H7 (cell line): ENCODE data around the gene GPHN. TPM values are rescaled to one million over a fixed set of nuclear protein-coding genes. Genes with fewer than 3 reads are reported as not detected.

Experiments used
- DNase-seq: peaks from one replicate; pipeline ENCODE4 v3.0.0; 2012
- H3K27me3 ChIP-seq: 2 replicates; pipeline ENCODE4 v1.6.0; 2011; ENCODE audit warnings: mild to moderate bottlenecking, low read length; ENCODE audit not compliant: control insufficient read depth, insufficient read depth
- H3K36me3 ChIP-seq: replicated peaks from 2 replicates; pipeline ENCODE4 v1.5.1; 2011; ENCODE audit warnings: low read length; ENCODE audit not compliant: control insufficient read depth, insufficient read depth
- H3K4me3 ChIP-seq: 2 replicates; pipeline ENCODE4 v1.5.1; 2011; ENCODE audit warnings: low read depth, mild to moderate bottlenecking, control low read depth, low read length, moderate library complexity; ENCODE audit not compliant: insufficient read depth
- total RNA-seq: library from RNA; depleted of rRNA; stranded (reverse); fragments of >200 nt; shearing (Covaris generic); gene quantifications from 2 replicates; pipeline ENCODE4 v1.2.3, GENCODE V29; 2014

Gene GPHN
- total RNA-seq, 1 experiment from 2014 or later = 14.2 TPM

DNA sequence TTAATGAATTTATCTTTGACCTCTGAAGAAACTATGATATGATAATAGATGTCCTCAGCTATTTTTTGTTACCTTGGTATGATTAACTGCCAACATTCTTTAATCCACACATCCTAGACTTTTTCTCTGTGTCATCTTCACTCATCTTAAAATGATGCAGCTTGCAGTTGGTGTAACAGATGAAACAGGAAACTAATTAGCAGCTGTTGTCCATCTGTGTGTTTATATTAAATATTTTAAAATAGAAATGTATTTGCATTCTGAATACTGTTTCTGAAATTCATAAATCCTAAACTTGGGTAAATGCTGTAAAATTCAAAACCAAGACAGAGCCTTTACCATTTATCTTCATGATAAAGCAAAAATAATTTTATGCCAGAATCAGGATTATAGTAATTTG, 625.2 kb downstream of the GPHN start:
- DNase-seq = no peak
- no peak overlapping the region for H3K4me3 ChIP-seq
- no peaks in the 10 kb centered on the region for H3K27me3 ChIP-seq
- H3K36me3 ChIP-seq = no peaks in the 10 kb centered on the region

DNA sequence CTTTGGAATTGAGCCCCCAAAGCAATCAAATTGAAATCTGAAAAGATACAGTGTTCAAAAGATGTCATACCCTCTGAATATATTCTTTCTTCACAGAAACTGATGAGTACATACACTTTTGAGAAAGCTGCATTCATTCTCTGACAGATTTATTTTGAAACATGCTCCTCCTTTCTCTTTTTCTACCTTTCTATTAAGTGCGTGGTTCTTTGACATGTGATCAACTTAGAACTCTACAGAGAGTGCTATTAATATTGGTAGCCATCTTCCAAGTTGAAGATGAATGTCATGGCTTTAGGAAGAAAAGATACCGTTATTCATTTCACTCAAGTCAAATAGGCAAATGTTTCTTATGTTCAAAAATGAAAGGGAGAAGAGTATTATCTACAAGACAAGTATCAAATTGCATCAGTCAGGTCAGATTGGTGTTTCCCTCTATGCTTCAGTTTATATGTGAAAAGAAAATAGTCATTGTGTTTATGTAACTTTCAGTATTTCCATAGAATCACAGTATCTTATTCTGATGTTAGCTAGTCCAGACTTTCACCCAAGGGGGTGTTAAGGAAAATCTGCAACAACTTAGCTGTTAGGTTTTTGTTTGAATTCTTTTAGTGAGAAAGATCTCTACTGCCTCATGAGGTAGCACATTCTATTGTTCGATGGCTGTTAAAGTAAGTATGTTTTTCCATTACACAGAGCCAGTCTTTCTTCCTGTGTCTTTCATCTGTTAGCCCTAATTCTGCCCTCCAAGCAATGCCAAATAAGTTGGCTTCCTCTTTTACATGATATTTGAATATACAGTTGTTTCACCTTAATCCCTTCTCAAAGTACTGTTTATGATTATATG, 625.9 kb downstream of the GPHN start:
- H3K27me3 ChIP-seq = no peaks in the 10 kb centered on the region
- no peak for DNase-seq
- H3K4me3 ChIP-seq = no peak overlapping the region
- H3K36me3 ChIP-seq = no peaks in the 10 kb centered on the region

DNA sequence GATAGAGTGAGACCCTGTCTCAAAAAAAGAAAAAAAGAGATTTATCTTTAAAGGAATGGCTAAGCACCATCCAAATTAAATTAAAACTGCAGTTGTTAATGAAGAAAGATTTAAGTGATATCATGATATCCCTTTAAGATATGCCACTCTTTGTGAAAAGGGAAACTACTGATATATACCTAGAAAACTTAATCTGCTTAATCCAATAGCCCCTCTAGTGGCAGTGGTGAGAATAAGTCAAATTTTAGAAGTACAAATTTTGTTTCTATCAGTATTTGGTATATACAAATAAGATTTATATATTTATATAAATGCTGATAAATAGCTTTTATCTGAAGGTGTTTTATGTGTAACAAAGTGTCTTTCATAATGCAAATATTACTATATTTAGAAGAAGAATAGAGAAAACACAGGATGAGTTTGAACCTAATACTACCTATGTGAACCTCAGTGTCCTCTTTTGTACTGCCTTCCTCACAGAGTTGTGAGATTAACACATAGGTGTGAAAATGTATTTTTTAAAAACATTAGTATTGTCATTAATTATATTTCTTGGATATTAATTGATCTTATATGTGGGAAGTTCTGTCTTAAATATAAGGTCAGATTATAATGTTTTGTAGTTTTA, 629.9 kb downstream of the GPHN start:
- H3K27me3 ChIP-seq = no peaks in the 10 kb centered on the region
- no peak overlapping the region for H3K4me3 ChIP-seq
- DNase-seq = no peak
- H3K36me3 ChIP-seq = no peaks in the 10 kb centered on the region

DNA sequence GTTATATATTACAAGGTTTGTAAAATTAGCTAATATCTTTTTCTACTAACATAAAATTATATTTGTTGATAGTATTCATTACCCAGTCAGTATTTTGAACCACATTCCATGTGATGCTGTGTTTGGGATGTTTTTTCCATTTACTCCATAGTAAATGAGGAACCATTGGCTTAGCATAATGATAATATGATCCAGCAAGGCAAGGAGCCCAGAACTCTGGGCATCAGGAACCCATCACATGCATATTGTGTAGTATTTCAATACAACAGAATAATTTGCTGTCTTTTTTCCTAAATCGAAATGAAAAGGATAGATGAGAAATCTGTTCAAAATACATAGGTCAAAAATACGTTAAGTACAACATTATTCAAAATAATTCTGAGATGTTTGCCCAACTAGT, 632.6 kb downstream of the GPHN start:
- Histone ChIP-seq H3K4me3 (no peak overlapping the region), H3K27me3 (no peaks in the 10 kb centered on the region), H3K36me3 (no peaks in the 10 kb centered on the region)
- DNase-seq = no peak

DNA sequence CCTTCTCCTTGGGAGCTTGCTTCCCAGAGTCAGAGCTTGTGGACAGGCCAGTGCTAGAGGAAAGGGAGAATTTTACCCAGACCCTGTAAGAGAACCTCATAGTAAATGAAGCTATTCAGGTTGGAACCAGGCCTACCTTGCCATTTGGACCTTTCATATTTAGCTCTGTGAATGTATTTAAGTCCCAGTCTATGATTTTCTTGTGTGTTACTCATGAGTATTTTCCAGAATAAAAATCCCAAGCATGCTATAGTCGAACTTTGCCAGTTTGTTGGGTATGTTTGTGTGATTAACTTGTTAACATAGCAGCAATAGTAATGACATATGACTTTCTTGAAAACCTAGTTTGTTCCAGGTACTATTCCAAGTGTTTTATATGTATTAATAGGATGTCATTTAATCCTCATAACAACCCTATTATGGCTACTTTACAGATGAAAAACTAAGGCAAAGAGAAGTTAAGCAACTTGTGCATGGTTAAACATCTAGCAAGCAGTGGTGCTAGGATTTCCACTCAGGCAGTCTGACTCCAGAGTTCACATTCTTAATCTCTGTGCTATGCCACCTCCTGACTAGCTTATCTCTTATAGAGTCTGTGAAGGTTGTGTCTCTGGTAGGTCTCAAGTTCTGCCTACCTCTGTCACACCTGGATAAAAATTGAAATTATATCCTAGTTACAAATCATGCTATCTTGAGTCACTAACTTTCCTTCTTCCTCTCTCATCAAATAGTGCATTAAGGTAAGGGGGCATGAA, 633.4 kb downstream of the GPHN start:
- no peaks in the 10 kb centered on the region for H3K36me3 ChIP-seq
- H3K4me3 ChIP-seq = no peak overlapping the region
- no peak for DNase-seq
- H3K27me3 ChIP-seq = no peaks in the 10 kb centered on the region

DNA sequence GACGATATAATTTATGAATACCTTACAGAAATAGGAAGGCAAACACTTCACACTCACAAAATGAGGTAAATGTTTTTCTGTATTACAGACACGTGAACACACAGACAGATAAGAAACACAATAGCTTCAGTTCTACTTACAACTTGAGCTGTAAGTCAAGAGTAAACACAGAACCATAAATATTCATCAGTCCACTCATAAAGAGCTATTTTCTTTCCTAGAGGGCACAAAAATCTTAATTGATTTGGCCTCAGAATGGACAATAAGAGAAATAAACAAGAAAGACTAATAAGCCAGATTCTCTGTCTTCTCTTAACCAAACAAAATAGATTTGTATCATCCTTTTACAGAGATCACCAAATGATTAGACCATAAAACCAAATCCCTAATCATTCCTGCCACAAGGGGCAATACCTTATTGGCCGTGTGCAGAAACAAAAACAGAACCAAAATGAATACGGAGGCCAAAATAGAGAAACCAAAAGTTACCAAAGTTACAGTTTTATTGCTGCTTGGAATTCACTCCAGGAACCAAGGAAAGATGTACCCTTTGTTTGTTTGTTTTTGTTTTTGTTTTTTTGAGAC, 643.2 kb downstream of the GPHN start:
- peak; percentile 10 for DNase-seq
- no peaks in the 10 kb centered on the region for H3K36me3 ChIP-seq

DNA sequence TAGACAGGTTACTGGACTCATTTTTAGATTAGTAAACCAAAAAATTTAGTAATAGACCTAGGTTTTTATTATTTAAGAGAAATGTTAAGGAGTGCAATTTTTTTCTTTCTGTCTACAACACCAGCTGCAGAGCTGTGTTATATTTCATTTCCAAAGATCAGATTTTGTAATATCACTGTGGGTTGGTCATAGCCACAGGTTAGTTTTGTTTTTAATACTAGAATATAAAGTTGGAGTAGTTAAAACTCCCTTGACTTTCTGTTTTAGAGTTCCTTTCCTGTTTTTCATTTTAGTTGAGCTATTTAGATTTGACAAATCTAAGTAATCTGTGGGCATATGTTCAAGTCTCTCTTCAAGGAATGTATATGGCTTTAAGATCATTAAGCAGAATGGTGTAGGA, 650.6 kb downstream of the GPHN start:
- H3K36me3 ChIP-seq = no peaks in the 10 kb centered on the region
- H3K4me3 ChIP-seq = no peak overlapping the region
- H3K27me3 ChIP-seq = no peaks in the 10 kb centered on the region
- no peak for DNase-seq

More for the DNA sequence above, 643.2 kb downstream of the GPHN start:
- no peak overlapping the region for H3K4me3 ChIP-seq
- H3K27me3 ChIP-seq = no peaks in the 10 kb centered on the region

DNA sequence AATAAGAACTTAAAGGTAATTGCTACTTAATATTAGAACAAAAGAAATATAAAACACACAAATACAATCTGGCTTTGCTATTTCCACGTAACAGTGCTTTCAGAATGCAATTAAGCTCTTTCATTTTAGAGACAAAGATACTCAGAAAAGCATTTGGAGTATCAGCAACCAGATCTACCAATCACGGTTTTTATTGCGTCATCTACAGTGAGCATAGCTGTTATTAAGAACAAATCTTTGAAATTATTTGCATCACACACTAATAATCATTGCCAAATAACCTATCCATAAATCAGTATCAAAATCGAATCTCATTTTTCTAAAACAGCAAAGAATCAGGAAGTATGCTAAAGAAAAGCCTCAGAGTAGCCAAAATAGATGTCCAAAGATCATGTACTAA, 654.4 kb downstream of the GPHN start:
- no peak overlapping the region for H3K4me3 ChIP-seq
- DNase-seq = no peak
- H3K36me3 ChIP-seq = no peaks in the 10 kb centered on the region
- H3K27me3 ChIP-seq = no peaks in the 10 kb centered on the region

DNA sequence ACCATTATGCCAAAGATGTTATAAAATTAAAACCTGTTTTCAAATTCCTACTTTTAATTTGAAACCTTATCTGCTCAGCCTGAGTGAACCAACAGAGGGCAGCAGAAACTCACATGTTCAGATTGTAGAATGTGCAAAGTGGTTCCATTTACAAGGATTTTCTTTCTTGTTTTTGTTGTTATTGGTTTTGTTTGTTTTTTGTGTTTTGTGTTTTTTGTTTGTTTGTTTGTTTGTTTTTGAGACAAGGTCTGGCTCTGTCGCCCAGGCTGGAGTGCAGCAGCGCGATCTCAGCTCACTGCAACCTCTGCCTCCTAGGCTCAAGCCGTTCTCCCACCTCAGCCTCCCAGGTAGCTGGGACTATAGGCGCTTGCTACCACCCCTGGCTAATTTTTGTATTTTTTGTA, 658.5 kb downstream of the GPHN start:
- no peaks in the 10 kb centered on the region for H3K27me3 ChIP-seq
- H3K36me3 ChIP-seq = no peaks in the 10 kb centered on the region
- H3K4me3 ChIP-seq = no peak overlapping the region
- peak; percentile 21 for DNase-seq

DNA sequence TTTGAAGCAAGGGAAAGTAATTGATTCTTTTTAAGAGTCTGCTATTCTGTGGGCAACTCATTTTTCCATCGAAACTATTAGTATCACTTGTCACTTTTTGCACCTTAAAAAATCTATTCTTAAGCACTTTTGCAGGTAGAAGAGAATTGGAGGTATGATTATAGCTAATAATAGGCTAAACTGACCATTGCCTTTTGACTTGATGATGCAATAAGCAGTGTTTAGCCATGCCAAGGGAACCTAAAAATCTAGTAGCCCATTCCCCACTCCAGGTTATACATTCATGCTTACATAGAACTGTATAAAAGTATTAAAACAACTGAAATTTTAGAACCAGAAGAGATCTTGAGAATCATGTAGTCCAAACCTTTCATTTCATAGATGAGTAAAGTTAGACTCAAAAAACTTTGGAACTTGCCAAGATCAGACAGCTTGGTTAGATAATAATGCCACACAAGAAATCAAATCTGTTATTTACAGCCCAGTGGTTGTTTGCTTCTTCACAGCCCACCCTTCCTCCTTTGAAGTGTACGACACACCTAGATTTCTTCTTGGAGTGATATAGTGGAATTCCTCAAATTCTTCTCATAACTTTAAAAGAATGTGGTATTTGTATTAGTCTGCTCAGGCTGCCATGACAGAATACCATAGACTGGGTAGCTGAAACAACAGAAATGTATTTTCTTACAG, 659.6 kb downstream of the GPHN start:
- no peak for DNase-seq
- Histone ChIP-seq H3K27me3 (no peaks in the 10 kb centered on the region), H3K36me3 (no peaks in the 10 kb centered on the region), H3K4me3 (no peak overlapping the region)

DNA sequence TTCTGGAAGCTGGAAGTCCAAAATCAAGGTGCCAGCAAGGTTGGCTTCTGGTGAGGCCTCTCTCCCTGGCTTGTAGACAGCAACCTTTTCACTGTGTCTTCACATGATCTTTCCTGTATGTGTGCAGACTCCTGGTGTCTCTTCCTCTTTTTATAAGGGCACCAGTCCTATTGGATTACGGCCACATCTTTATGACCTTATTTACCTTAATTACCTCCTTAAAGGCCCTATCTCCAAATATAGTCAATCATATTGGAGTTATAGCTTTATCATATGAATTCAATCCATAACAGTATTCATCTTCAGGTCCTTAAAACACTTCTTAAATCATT, 660.1 kb downstream of the GPHN start:
- no peak for DNase-seq
- Histone ChIP-seq H3K27me3 (no peaks in the 10 kb centered on the region), H3K36me3 (no peaks in the 10 kb centered on the region), H3K4me3 (no peak overlapping the region)

DNA sequence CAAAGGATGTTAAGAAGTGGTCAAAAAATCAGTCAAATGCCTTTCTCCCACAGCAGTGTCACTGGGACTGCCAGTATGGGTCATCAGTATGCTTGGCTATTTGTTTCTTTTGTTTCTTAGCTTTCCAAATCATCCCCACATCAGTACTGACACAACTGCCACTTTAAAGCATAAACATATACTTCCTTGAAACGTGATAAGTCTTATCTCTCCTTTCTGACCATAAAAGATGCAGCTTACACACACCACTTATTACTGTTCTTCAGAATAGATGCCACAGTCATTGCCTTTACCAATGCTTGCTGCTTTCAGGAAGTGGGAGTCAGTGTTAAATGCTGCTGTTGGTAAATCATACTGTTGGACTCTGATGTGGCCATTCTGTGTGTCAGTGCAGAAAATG, 662.7 kb downstream of the GPHN start:
- Histone ChIP-seq H3K4me3 (no peak overlapping the region), H3K36me3 (no peaks in the 10 kb centered on the region), H3K27me3 (no peaks in the 10 kb centered on the region)
- no peak for DNase-seq

DNA sequence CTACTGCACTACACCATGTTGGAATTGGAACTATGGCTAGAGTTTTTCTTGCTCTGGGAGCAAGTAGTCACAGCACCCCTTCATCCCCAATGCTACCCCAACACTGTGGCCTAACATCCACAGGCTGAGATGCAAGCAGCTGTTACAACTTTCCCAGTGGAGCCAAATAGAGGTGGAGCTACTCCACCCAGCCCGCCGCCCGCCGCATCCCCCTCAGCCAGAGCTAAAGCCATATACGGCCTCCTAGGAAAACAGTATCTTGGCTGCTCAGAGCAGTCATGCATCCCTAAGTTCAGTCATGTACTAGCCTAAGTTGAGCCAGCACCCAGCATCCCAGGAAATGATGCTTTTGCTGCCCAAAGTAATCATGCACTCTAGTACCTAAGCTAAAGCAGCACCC, 664.1 kb downstream of the GPHN start:
- no peak for DNase-seq
- no peak overlapping the region for H3K4me3 ChIP-seq
- no peaks in the 10 kb centered on the region for H3K36me3 ChIP-seq
- no peaks in the 10 kb centered on the region for H3K27me3 ChIP-seq

DNA sequence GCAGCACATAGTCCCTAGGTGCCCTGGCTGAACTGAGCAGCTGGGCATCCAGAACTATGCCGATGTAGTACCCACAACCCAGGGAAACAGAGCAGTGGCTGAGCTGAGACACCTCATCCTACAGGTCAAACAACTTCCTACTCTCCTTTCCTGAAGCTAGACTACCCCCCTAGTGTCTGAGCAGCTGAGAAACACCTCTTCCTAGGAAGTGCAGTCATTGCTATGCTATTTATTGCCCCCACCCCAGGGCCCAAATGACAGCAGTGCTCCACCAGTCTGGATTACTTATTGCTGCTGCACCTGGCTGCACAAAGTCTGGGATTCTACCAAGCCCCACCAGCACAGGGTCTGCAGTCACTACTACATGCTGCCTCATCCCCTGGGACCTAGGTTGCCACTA, 664.6 kb downstream of the GPHN start:
- Histone ChIP-seq H3K27me3 (no peaks in the 10 kb centered on the region), H3K36me3 (no peaks in the 10 kb centered on the region), H3K4me3 (no peak overlapping the region)
- no peak for DNase-seq
